Peyer's patch (tissue), 4 donors: ENCODE measurements around the gene CXCL14.

ENCODE experiments used
- CTCF ChIP-seq, 6 experiments: fragments of 450-650 bp in 4 of 6; fragments of 200-600 bp in 2 of 6; sonication (generic) in 1 of 6; IDR thresholded peaks; one replicate each; pipeline ENCODE4 v1.5.1; 2017 to 2019; ENCODE audit warnings: antibody characterized with exemption in 6 of 6, mild to moderate bottlenecking in 3 of 6, moderate library complexity in 1 of 6
- POLR2A ChIP-seq, 2 donors: fragments of 450-650 bp; IDR thresholded peaks; one replicate each; pipeline ENCODE4 v1.5.1; 2017; ENCODE audit warnings: antibody characterized with exemption in 2 of 2, mild to moderate bottlenecking in 2 of 2, moderate library complexity in 2 of 2

GRCh38 chr5:135584276-135584675 lies 5.5 kb upstream of the CXCL14 start:
- no peak for TF ChIP-seq POLR2A (IDR thresholded peaks at IDR 0.05)
- no peak for TF ChIP-seq CTCF (IDR thresholded peaks at IDR 0.05)
